Tibial nerve (tissue), 4 donors: Measurements from ENCODE around the gene SNRNP200. TPM values are rescaled to one million over a fixed set of nuclear protein-coding genes. Genes with fewer than 3 reads are reported as not detected.

Experiments
- DNase-seq, 2 donors: peaks; one replicate each; pipeline ENCODE4 v3.0.0-alpha.2; 2019; ENCODE audit warnings: low spot score in 2 of 2
- H3K27ac ChIP-seq, 4 donors: fragments of 200-600 bp; sonication (generic) in 3 of 4; one replicate each; pipeline ENCODE4 v1.5.1; 2017 to 2019; ENCODE audit warnings: mild to moderate bottlenecking in 1 of 4
- H3K27me3 ChIP-seq, 2 donors: fragments of 200-600 bp; sonication (generic) in 1 of 2; one replicate each; pipeline versions ENCODE4 v1.5.1 to v1.6.0; 2017 to 2019
- H3K36me3 ChIP-seq, 3 donors: fragments of 200-600 bp; sonication (generic); one replicate each; pipeline ENCODE4 v1.5.1; 2018 to 2019
- H3K4me1 ChIP-seq, 4 donors: fragments of 200-600 bp; sonication (generic) in 3 of 4; one replicate each; pipeline ENCODE4 v1.5.1; 2017 to 2019
- H3K4me3 ChIP-seq, 4 donors: fragments of 200-600 bp; sonication (generic) in 3 of 4; one replicate each; pipeline ENCODE4 v1.5.1; 2017 to 2019; ENCODE audit warnings: mild to moderate bottlenecking in 1 of 4, moderate library complexity in 1 of 4
- H3K9me3 ChIP-seq, 4 donors: fragments of 200-600 bp; sonication (generic) in 3 of 4; one replicate each; pipeline ENCODE4 v1.5.1; 2017 to 2019
- CTCF ChIP-seq, 5 experiments: fragments of 200-600 bp in 3 of 5; fragments of 450-650 bp in 2 of 5; sonication (generic) in 3 of 5; IDR thresholded peaks; one replicate each; pipeline ENCODE4 v1.5.1; 2016 to 2019; ENCODE audit warnings: antibody characterized with exemption in 5 of 5, mild to moderate bottlenecking in 3 of 5, moderate library complexity in 2 of 5
- EP300 ChIP-seq, 2 donors: sonication (generic); formaldehyde crosslinking; IDR thresholded peaks; one replicate each; pipeline ENCODE4 v1.6.1; 2017; ENCODE audit warnings: antibody characterized with exemption in 2 of 2, mild to moderate bottlenecking in 1 of 2
- POLR2A ChIP-seq, 2 donors: fragments of 450-650 bp; IDR thresholded peaks; one replicate each; pipeline ENCODE4 v1.6.1; 2017; ENCODE audit warnings: antibody characterized with exemption in 2 of 2, mild to moderate bottlenecking in 2 of 2, moderate library complexity in 2 of 2
- WGBS, 2 donors: methylation state at CpG; one replicate each; pipeline ENCODE4 v1.1.5; 2018; 5-methylcytosine and 5-hydroxymethylcytosine counted together
- total RNA-seq, 4 donors: library from RNA; depleted of rRNA; stranded (reverse); fragments of >200 nt; gene quantifications; one replicate each; pipeline ENCODE4 v1.1.0, GENCODE V29; 2016

SNRNP200 gene
- total RNA-seq, 4 donors from 2014 or later: 79.4 to 106 (median 90.1) TPM

GRCh38 chr2:96347395-96347794, 42.0 kb upstream of the SNRNP200 start:
- DNase-seq: no peak
- no peak overlapping the region for H3K27ac ChIP-seq
- TF ChIP-seq POLR2A (IDR thresholded peaks at IDR 0.05) (no peak), EP300 (IDR thresholded peaks at IDR 0.05) (no peak), CTCF (IDR thresholded peaks at IDR 0.05) (no peak)
- 72 to 75% methylated on average over 1 of the region's 1 CpG for WGBS, 2 donors
- H3K36me3 ChIP-seq: no peaks in the 10 kb centered on the region
- no peaks in the 10 kb centered on the region for H3K9me3 ChIP-seq
- H3K4me3 ChIP-seq: no peak overlapping the region
- no peaks in the 10 kb centered on the region for H3K27me3 ChIP-seq
- H3K4me1 ChIP-seq: no peaks in the 10 kb centered on the region

- 92 to 93% methylated on average over 6 of the region's 6 CpGs for WGBS, 2 donors
- no peaks in the 10 kb centered on the region for H3K4me1 ChIP-seq
- H3K27me3 ChIP-seq: no peaks in the 10 kb centered on the region
- no peaks in the 10 kb centered on the region for H3K36me3 ChIP-seq
- no peak overlapping the region for H3K27ac ChIP-seq
- no peak overlapping the region for H3K4me3 ChIP-seq
- no peaks in the 10 kb centered on the region for H3K9me3 ChIP-seq
- TF ChIP-seq POLR2A (IDR thresholded peaks at IDR 0.05) (no peak), EP300 (IDR thresholded peaks at IDR 0.05) (no peak), CTCF (IDR thresholded peaks at IDR 0.05) (no peak)
- DNase-seq: no peak
Observed at GRCh38 chr2:96345868-96346462, 40.6 kb upstream of the SNRNP200 start.

GRCh38 chr2:96345438-96345837, 40.1 kb upstream of the SNRNP200 start:
- TF ChIP-seq EP300 (IDR thresholded peaks at IDR 0.05): no peak
- no peak for TF ChIP-seq CTCF (IDR thresholded peaks at IDR 0.05)
- TF ChIP-seq POLR2A (IDR thresholded peaks at IDR 0.05): no peak
- no peaks in the 10 kb centered on the region for H3K27me3 ChIP-seq
- WGBS, 2 donors: 58 to 66% methylated on average over 4 of the region's 4 CpGs

GRCh38 chr2:96344011-96344410, 38.7 kb upstream of the SNRNP200 start:
- Histone ChIP-seq H3K27me3 (no peaks in the 10 kb centered on the region), H3K9me3 (no peaks in the 10 kb centered on the region), H3K4me1 (no peaks in the 10 kb centered on the region), H3K27ac (peak overlapping the region in 3 of 4 donors; percentile 35 to 71 (median 52)), H3K36me3 (no peaks in the 10 kb centered on the region), H3K4me3 (no peak overlapping the region)
- 84 to 92% methylated on average over 5 of the region's 5 CpGs for WGBS, 2 donors
- no peak for DNase-seq
- TF ChIP-seq EP300 (IDR thresholded peaks at IDR 0.05) (peak in 1 of 2 donors; percentile 54), POLR2A (IDR thresholded peaks at IDR 0.05) (no peak)

More at GRCh38 chr2:96345438-96345837, 40.1 kb upstream of the SNRNP200 start:
- no peaks in the 10 kb centered on the region for H3K9me3 ChIP-seq
- DNase-seq: no peak
- H3K36me3 ChIP-seq: no peaks in the 10 kb centered on the region
- H3K4me3 ChIP-seq: no peak overlapping the region
- H3K4me1 ChIP-seq: no peaks in the 10 kb centered on the region
- H3K27ac ChIP-seq: peak overlapping the region in 2 of 4 donors; percentile 3 to 71

- Histone ChIP-seq H3K36me3 (no peaks in the 10 kb centered on the region), H3K4me3 (no peak overlapping the region), H3K27ac (no peak overlapping the region), H3K27me3 (no peaks in the 10 kb centered on the region), H3K4me1 (no peaks in the 10 kb centered on the region), H3K9me3 (no peaks in the 10 kb centered on the region)
- 78% methylated on average over 6 of the region's 6 CpGs for WGBS, 2 donors
- no peak for TF ChIP-seq POLR2A (IDR thresholded peaks at IDR 0.05)
- no peak for TF ChIP-seq EP300 (IDR thresholded peaks at IDR 0.05)
- no peak for TF ChIP-seq CTCF (IDR thresholded peaks at IDR 0.05)
- no peak for DNase-seq
Observed at GRCh38 chr2:96342085-96342484, 36.7 kb upstream of the SNRNP200 start.
